Ovary (tissue), 3 donors: ENCODE results near the gene ADAMTS20.

Source experiments
- CTCF ChIP-seq, 3 donors: fragments of 450-650 bp in 2 of 3; fragments of 200-600 bp in 1 of 3; IDR thresholded peaks; one replicate each; pipeline versions ENCODE4 v1.5.1 to v1.8.0; 2016 to 2022; ENCODE audit warnings: antibody characterized with exemption in 3 of 3, mild to moderate bottlenecking in 1 of 3
- POLR2A ChIP-seq: fragments of 450-650 bp; IDR thresholded peaks from one replicate; pipeline ENCODE4 v1.6.1; 2017; ENCODE audit warnings: antibody characterized with exemption, mild to moderate bottlenecking, moderate library complexity
- donor health status: DM: no; HTN: no; CAD: no.

- no peak for TF ChIP-seq CTCF (IDR thresholded peaks at IDR 0.05)
- no peak for TF ChIP-seq POLR2A
These were observed 188.9 kb downstream of the ADAMTS20 start for GRCh38 chr12:43362910-43363694.
